ENCODE measurements around the gene ACRBP. TPM values are rescaled to one million over a fixed set of nuclear protein-coding genes. Genes with fewer than 3 reads are reported as not detected.

ACRBP gene
- total and polyA plus RNA-seq, 2 donors (not counting 1 experiment from before 2014, with no cell fraction given): 10.7 to 12.3 TPM

GRCh38 chr12:6684609-6685008 is 37.4 kb upstream of the ACRBP start:
- no peak overlapping the region for H2AFZ ChIP-seq (ENCODE audit: insufficient read depth, low read depth, low read length, poor library complexity, severe bottlenecking)
- H3K4me2 ChIP-seq (replicated peaks; ENCODE audit: low read depth, low read length, poor library complexity, severe bottlenecking): no peak overlapping the region
- peaks cover 0 to 45% of the 10 kb centered on the region in 2 experiments for H3K36me3 ChIP-seq (replicated peaks in 1 of 2; ENCODE audit: control extremely low read depth in 1 of 2, control insufficient read depth in 1 of 2, extremely low read depth in 1 of 2, insufficient read depth in 2 of 2, low read length in 1 of 2)
- TF ChIP-seq EZH2 (IDR thresholded peaks at IDR 0.05; ENCODE audit: borderline replicate concordance, insufficient read depth, low read depth, low read length, poor library complexity, severe bottlenecking): no peak
- peak; percentile 67 for TF ChIP-seq CTCF (IDR thresholded peaks at IDR 0.05)
- ChIA-PET CTCF (interaction anchor here (0.6 to 3.7 kb wide), 35 partner anchors 11 to 261 kb away, joined by 3 to 19 read pairs (median 4); partner anchors contain the start of genes COPS7A, IFFO1 and NOP2), POLR2A (interaction anchor here (1.1 kb wide), 1 partner anchor 114 kb away, joined by 3 read pairs; no protein-coding TSS in a partner anchor)
- H3K9me3 ChIP-seq (ENCODE audit: control extremely low read depth in 1 of 3, control insufficient read depth in 2 of 3, insufficient read depth in 1 of 3, low read length in 2 of 3): no peaks in the 10 kb centered on the region
- H3K27ac Mint-ChIP-seq: no peak overlapping the region
- H3K9me3 Mint-ChIP-seq (ENCODE audit: insufficient read depth): no peaks in the 10 kb centered on the region
- no peaks in the 10 kb centered on the region for H3K27me3 Mint-ChIP-seq
- intact Hi-C loops (cut with micrococcal nuclease): loop anchor here (1.0 kb wide), 2 partner anchors 67 to 130 kb away; no protein-coding TSS in a partner anchor
- H3K4me1 ChIP-seq (ENCODE audit: control insufficient read depth in 2 of 2, insufficient read depth in 2 of 2, low read length in 2 of 2): peaks cover 18 to 23% of the 10 kb centered on the region in 2 donors
- no peak for ATAC-seq (ENCODE audit: low read depth)
- peak; percentile 74 for DNase-seq
- H3K79me2 ChIP-seq (ENCODE audit: control insufficient read depth, insufficient read depth, low read length): peaks cover 95% of the 10 kb centered on the region
- peak overlapping the region in 1 of 2 donors; percentile 34 for H3K27ac ChIP-seq (ENCODE audit: low read length in 2 of 2)
- H3K9ac ChIP-seq (ENCODE audit: low read length): no peak overlapping the region
- no peaks in the 10 kb centered on the region for H3K27me3 ChIP-seq (replicated peaks in 1 of 4; ENCODE audit: control extremely low read depth in 1 of 4, control insufficient read depth in 3 of 4, insufficient read depth in 4 of 4, low read length in 3 of 4)
- H3K4me3 Mint-ChIP-seq: no peak overlapping the region
- H4K20me1 ChIP-seq (ENCODE audit: control insufficient read depth, insufficient read depth, low read length, poor library complexity, severe bottlenecking): peaks cover 39% of the 10 kb centered on the region
- no peak overlapping the region for H3K4me3 ChIP-seq (ENCODE audit: control extremely low read depth in 1 of 5, extremely low read depth in 1 of 5, insufficient read depth in 1 of 5, low read depth in 2 of 5, low read length in 4 of 5)
- 21% methylated on average over 2 of the region's 6 CpGs for WGBS (ENCODE audit: insufficient coverage)
- H3K4me1 Mint-ChIP-seq: peaks cover 49% of the 10 kb centered on the region

GRCh38 chr12:6676962-6677361 is 29.7 kb upstream of the ACRBP start:
- Mint-ChIP-seq H3K4me1 (peaks cover 4% of the 10 kb centered on the region), H3K9me3 (ENCODE audit: insufficient read depth) (no peaks in the 10 kb centered on the region), H3K27me3 (no peaks in the 10 kb centered on the region), H3K27ac (no peak overlapping the region), H3K4me3 (no peak overlapping the region)
- intact Hi-C loops (cut with micrococcal nuclease): no loop called here
- Histone ChIP-seq H3K4me2 (replicated peaks; ENCODE audit: low read depth, low read length, poor library complexity, severe bottlenecking) (no peak overlapping the region), H3K27me3 (replicated peaks in 1 of 4; ENCODE audit: control extremely low read depth in 1 of 4, control insufficient read depth in 3 of 4, insufficient read depth in 4 of 4, low read length in 3 of 4) (no peaks in the 10 kb centered on the region), H3K79me2 (ENCODE audit: control insufficient read depth, insufficient read depth, low read length) (peaks cover 71% of the 10 kb centered on the region), H4K20me1 (ENCODE audit: control insufficient read depth, insufficient read depth, low read length, poor library complexity, severe bottlenecking) (peaks cover 22% of the 10 kb centered on the region), H3K36me3 (replicated peaks in 1 of 2; ENCODE audit: control extremely low read depth in 1 of 2, control insufficient read depth in 1 of 2, extremely low read depth in 1 of 2, insufficient read depth in 2 of 2, low read length in 1 of 2) (peaks cover 9 to 93% of the 10 kb centered on the region in 2 experiments), H3K4me1 (ENCODE audit: control insufficient read depth in 2 of 2, insufficient read depth in 2 of 2, low read length in 2 of 2) (no peaks in the 10 kb centered on the region), H3K9me3 (ENCODE audit: control extremely low read depth in 1 of 3, control insufficient read depth in 2 of 3, insufficient read depth in 1 of 3, low read length in 2 of 3) (no peaks in the 10 kb centered on the region), H3K9ac (ENCODE audit: low read length) (no peak overlapping the region), H3K4me3 (ENCODE audit: control extremely low read depth in 1 of 5, extremely low read depth in 1 of 5, insufficient read depth in 1 of 5, low read depth in 2 of 5, low read length in 4 of 5) (no peak overlapping the region), H3K27ac (ENCODE audit: low read length in 2 of 2) (no peak overlapping the region), H2AFZ (ENCODE audit: insufficient read depth, low read depth, low read length, poor library complexity, severe bottlenecking) (no peak overlapping the region)
- TF ChIP-seq EZH2 (IDR thresholded peaks at IDR 0.05; ENCODE audit: borderline replicate concordance, insufficient read depth, low read depth, low read length, poor library complexity, severe bottlenecking): no peak
- TF ChIP-seq CTCF (IDR thresholded peaks at IDR 0.05): no peak
- CTCF ChIA-PET: no interaction called here
- WGBS (ENCODE audit: insufficient coverage): 98% methylated on average over 5 of the region's 5 CpGs
- no peak for DNase-seq
- no peak for ATAC-seq (ENCODE audit: low read depth)
- POLR2A ChIA-PET: no interaction called here

Data from B cell (primary cell).